Left ventricle myocardium inferior (tissue), 1 donor: Measurements from ENCODE around the gene AKTIP. TPM values are rescaled to one million over a fixed set of nuclear protein-coding genes. Genes with fewer than 3 reads are reported as not detected.
"Not testable (repeated sequence)": the region's sequence is repeated elsewhere in the genome, so short reads cannot be mapped to it uniquely, and the experiment has no call there.

Source experiments
- DNase-seq: peaks from one replicate; pipeline ENCODE4 v3.0.0-alpha.2; 2020
- H3K27ac ChIP-seq: fragments of 200-600 bp; replicated peaks from 2 replicates; pipeline ENCODE4 v1.8.0; 2021
- H3K27me3 ChIP-seq: fragments of 200-600 bp; 2 replicates; pipeline ENCODE4 v1.8.0; 2021; ENCODE audit warnings: low read depth
- H3K36me3 ChIP-seq: fragments of 200-600 bp; 2 replicates; pipeline ENCODE4 v1.8.0; 2021
- H3K4me1 ChIP-seq: fragments of 200-600 bp; 2 replicates; pipeline ENCODE4 v1.8.0; 2021
- H3K4me3 ChIP-seq: fragments of 200-600 bp; 2 replicates; pipeline ENCODE4 v1.8.0; 2021; ENCODE audit warnings: mild to moderate bottlenecking, moderate library complexity
- H3K9me3 ChIP-seq: fragments of 200-600 bp; replicated peaks from 2 replicates; pipeline ENCODE4 v1.8.0; 2021
- CTCF ChIP-seq: fragments of 200-600 bp; IDR thresholded peaks from 2 replicates; pipeline ENCODE4 v1.8.0; 2021; ENCODE audit warnings: antibody characterized with exemption, mild to moderate bottlenecking, borderline replicate concordance
- intact Hi-C: fragments of 100-400 bp; cut with micrococcal nuclease; formaldehyde crosslinking; loops from one replicate; pipeline ENCODE4 v1.11.0; 2022
- total RNA-seq: library from RNA; stranded (reverse); fragmentation: NEBNext Ultra II Directional; extraction: Animal tissue kit (Norgen Biotek cat#: 25700); gene quantifications from one replicate; pipeline ENCODE4 v1.2.1, GENCODE V29; 2021
- donor health status: DM: no; HTN: yes; CAD: no; lungs with severe emphysema.

Gene AKTIP
- total RNA-seq, 1 donor from 2014 or later, result 95.0 TPM

GRCh38 chr16:53519417-53520091, 16.5 kb upstream of the AKTIP start:
- intact Hi-C loops, result no loop called here
- DNase-seq, result no peak
- Histone ChIP-seq H3K27ac (peak overlapping the region; percentile 87), H3K4me3 (no peak overlapping the region), H3K36me3 (no peaks in the 10 kb centered on the region), H3K9me3 (no peaks in the 10 kb centered on the region), H3K4me1 (peaks cover 26% of the 10 kb centered on the region), H3K27me3 (no peaks in the 10 kb centered on the region)
- no peak for TF ChIP-seq CTCF

GRCh38 chr16:53518550-53519416, 15.8 kb upstream of the AKTIP start:
- Histone ChIP-seq H3K9me3 (no peaks in the 10 kb centered on the region), H3K4me3 (peak overlapping the region; percentile 18), H3K27ac (peak overlapping the region; percentile 87), H3K36me3 (no peaks in the 10 kb centered on the region), H3K4me1 (peaks cover 26% of the 10 kb centered on the region), H3K27me3 (no peaks in the 10 kb centered on the region)
- DNase-seq, result no peak
- intact Hi-C loops, result no loop called here
- no peak for TF ChIP-seq CTCF

GRCh38 chr16:53517851-53518250, 14.8 kb upstream of the AKTIP start:
- Histone ChIP-seq H3K4me1 (peaks cover 26% of the 10 kb centered on the region), H3K36me3 (no peaks in the 10 kb centered on the region), H3K4me3 (no peak overlapping the region), H3K27ac (peak overlapping the region; percentile 87), H3K27me3 (no peaks in the 10 kb centered on the region), H3K9me3 (no peaks in the 10 kb centered on the region)
- intact Hi-C loops, result no loop called here
- DNase-seq, result no peak
- no peak for TF ChIP-seq CTCF

- intact Hi-C loops, result no loop called here
- no peak for DNase-seq
- H3K4me3 ChIP-seq, result no peak overlapping the region
- H3K36me3 ChIP-seq, result no peaks in the 10 kb centered on the region
- no peak for TF ChIP-seq CTCF
- peaks cover 37% of the 10 kb centered on the region for H3K4me1 ChIP-seq
- peak overlapping the region; percentile 87 for H3K27ac ChIP-seq
- no peaks in the 10 kb centered on the region for H3K27me3 ChIP-seq
- H3K9me3 ChIP-seq, result no peaks in the 10 kb centered on the region
Measured at GRCh38 chr16:53515811-53516210, 12.8 kb upstream of the AKTIP start.

GRCh38 chr16:53515259-53515658, 12.2 kb upstream of the AKTIP start:
- no peak for TF ChIP-seq CTCF
- Histone ChIP-seq H3K9me3 (no peaks in the 10 kb centered on the region), H3K4me3 (no peak overlapping the region), H3K36me3 (no peaks in the 10 kb centered on the region), H3K27ac (peak overlapping the region; percentile 87), H3K27me3 (no peaks in the 10 kb centered on the region), H3K4me1 (peaks cover 43% of the 10 kb centered on the region)
- intact Hi-C loops, result no loop called here
- no peak for DNase-seq

GRCh38 chr16:53512795-53513194, 9.8 kb upstream of the AKTIP start:
- DNase-seq, H3K27ac ChIP-seq, H3K27me3 ChIP-seq, H3K9me3 ChIP-seq, H3K4me3 ChIP-seq, intact Hi-C loops, H3K36me3 ChIP-seq: not testable (repeated sequence)
- peaks cover 48% of the 10 kb centered on the region for H3K4me1 ChIP-seq
